Right lung (tissue), 5 donors: ENCODE results near the gene FAM89B. TPM values are rescaled to one million over a fixed set of nuclear protein-coding genes. Genes with fewer than 3 reads are reported as not detected.

ENCODE experiments used
- polyA plus RNA-seq, 5 donors: library from polyadenylated mRNA; unstranded; fragments of 120-200 nt; gene quantifications; one replicate each; pipeline versions ENCODE4 v1.2.1 to v1.2.3, GENCODE V29; 2013; ENCODE audit warnings: inconsistent platforms in 1 of 5, low replicate concordance in 1 of 5; ENCODE audit not compliant: insufficient read length in 5 of 5, insufficient read depth in 1 of 5

Gene FAM89B
- polyA plus RNA-seq, 5 donors, result 20.5 to 47.9 (median 28.7) TPM

Other genes starting within 250 kb of the FAM89B start
- 10 to 100 TPM; 75.8 to 100.0 (median 84.9) TPM for gene DPF2, start 238.7 kb upstream of the FAM89B start, polyA plus RNA-seq
- under 1 TPM; 0.10 to 0.28 (median 0.21) TPM for gene TIGD3, start 217.8 kb upstream of the FAM89B start, polyA plus RNA-seq
- gene SLC25A45, start 189.9 kb upstream of the FAM89B start, polyA plus RNA-seq, result 10 to 100 TPM in 4 of 5 donors, 1 to 10 TPM in 1; 9.8 to 14.5 (median 13.3) TPM
- 10 to 100 TPM; 12.2 to 23.4 (median 17.9) TPM for gene FRMD8, start 185.9 kb upstream of the FAM89B start, polyA plus RNA-seq
- 100 to 1,000 TPM; 119 to 179 (median 132) TPM for gene NEAT1, start 149.7 kb upstream of the FAM89B start, polyA plus RNA-seq
- gene MALAT1, start 73.5 kb upstream of the FAM89B start, polyA plus RNA-seq, result 100 to 1,000 TPM; 547 to 979 (median 604) TPM
- 10 to 100 TPM; 47.2 to 77.3 (median 55.2) TPM for gene SCYL1, start 47.5 kb upstream of the FAM89B start, polyA plus RNA-seq
- 100 to 1,000 TPM; 184 to 305 (median 276) TPM for gene LTBP3, start 14.2 kb upstream of the FAM89B start, polyA plus RNA-seq
- gene ZNRD2, start 2.1 kb upstream of the FAM89B start, polyA plus RNA-seq, result 10 to 100 TPM; 39.0 to 70.6 (median 56.0) TPM
- 10 to 100 TPM; 25.0 to 47.6 (median 36.5) TPM for gene EHBP1L1, start 3.5 kb downstream of the FAM89B start, polyA plus RNA-seq
- gene KCNK7, start 23.3 kb downstream of the FAM89B start, polyA plus RNA-seq, result under 1 TPM; 0.18 to 0.85 (median 0.55) TPM
- gene MAP3K11, start 41.7 kb downstream of the FAM89B start, polyA plus RNA-seq, result 10 to 100 TPM; 32.5 to 72.7 (median 49.3) TPM
- 10 to 100 TPM; 15.5 to 35.0 (median 20.9) TPM for gene PCNX3, start 43.2 kb downstream of the FAM89B start, polyA plus RNA-seq
- gene SIPA1, start 65.6 kb downstream of the FAM89B start, polyA plus RNA-seq, result 10 to 100 TPM; 32.6 to 55.0 (median 40.6) TPM
- gene RELA, start 90.4 kb downstream of the FAM89B start, polyA plus RNA-seq, result 10 to 100 TPM; 43.0 to 68.0 (median 53.2) TPM
- gene KAT5, start 139.7 kb downstream of the FAM89B start, polyA plus RNA-seq, result 10 to 100 TPM; 52.2 to 68.8 (median 62.9) TPM
- 10 to 100 TPM; 32.4 to 67.8 (median 41.4) TPM for gene RNASEH2C, start 148.3 kb downstream of the FAM89B start, polyA plus RNA-seq
- gene AP5B1, start 208.4 kb downstream of the FAM89B start, polyA plus RNA-seq, result 1 to 10 TPM; 2.2 to 4.2 (median 3.4) TPM
- gene OVOL1, start 214.5 kb downstream of the FAM89B start, polyA plus RNA-seq, result under 1 TPM; 0.07 to 0.60 (median 0.29) TPM